NT2/D1 (cell line): Measurements from ENCODE around the gene RGPD8.

Experiments
- DNase-seq: peaks from one replicate; pipeline ENCODE4 v3.0.0-alpha.2; 2011; ENCODE audit warnings: low read depth, low spot score
- H3K27me3 ChIP-seq: 2 replicates; pipeline ENCODE4 v1.6.0; 2011; ENCODE audit warnings: mild to moderate bottlenecking; ENCODE audit not compliant: insufficient read length, insufficient read depth
- H3K36me3 ChIP-seq: 2 replicates; pipeline ENCODE4 v1.6.1; 2011; ENCODE audit warnings: mild to moderate bottlenecking, low read length, mixed read lengths; ENCODE audit not compliant: insufficient read depth, insufficient read length
- H3K4me1 ChIP-seq: 2 replicates; pipeline ENCODE4 v1.5.1; 2011; ENCODE audit not compliant: insufficient read depth, insufficient read length
- H3K4me3 ChIP-seq: 2 replicates; pipeline ENCODE4 v1.5.1; 2011; ENCODE audit warnings: low read depth; ENCODE audit not compliant: insufficient read length
- H3K9ac ChIP-seq: 2 replicates; pipeline ENCODE4 v1.6.0; 2011; ENCODE audit warnings: low read depth; ENCODE audit not compliant: insufficient read length
- H3K9me3 ChIP-seq: 2 replicates; pipeline ENCODE4 v1.5.1; 2011; ENCODE audit warnings: mild to moderate bottlenecking, low read length; ENCODE audit not compliant: insufficient read depth
- SUZ12 ChIP-seq: IDR thresholded peaks from 2 replicates; pipeline ENCODE4 v1.6.1; 2011; ENCODE audit not compliant: insufficient read length, insufficient read depth; ENCODE audit errors: extremely low read depth
- YY1 ChIP-seq: IDR thresholded peaks from 2 replicates; pipeline ENCODE4 v1.6.1; 2011; ENCODE audit not compliant: insufficient read length, insufficient read depth
- ZNF274 ChIP-seq: IDR thresholded peaks from 2 replicates; pipeline ENCODE4 v1.6.1; 2011; ENCODE audit warnings: mild to moderate bottlenecking, low read depth, low read length

The RGPD8 gene

GRCh38 chr2:112474844-112475486 lies 41.5 kb upstream of the RGPD8 start:
- Histone ChIP-seq H3K36me3 (no peaks in the 10 kb centered on the region), H3K9ac (no peak overlapping the region), H3K9me3 (no peaks in the 10 kb centered on the region), H3K27me3 (no peaks in the 10 kb centered on the region), H3K4me3 (no peak overlapping the region), H3K4me1 (no peaks in the 10 kb centered on the region)
- TF ChIP-seq YY1 (no peak), ZNF274 (no peak), SUZ12 (no peak)
- no peak for DNase-seq

- H3K9ac ChIP-seq = no peak overlapping the region
- H3K4me1 ChIP-seq = no peaks in the 10 kb centered on the region
- no peak for DNase-seq
- no peak overlapping the region for H3K4me3 ChIP-seq
- no peaks in the 10 kb centered on the region for H3K27me3 ChIP-seq
- H3K9me3 ChIP-seq = no peaks in the 10 kb centered on the region
- TF ChIP-seq ZNF274 (no peak), YY1 (no peak), SUZ12 (no peak)
- H3K36me3 ChIP-seq = no peaks in the 10 kb centered on the region
Observed at GRCh38 chr2:112472547-112473263, 39.3 kb upstream of the RGPD8 start.

GRCh38 chr2:112465382-112465781 lies 31.9 kb upstream of the RGPD8 start:
- H3K4me3 ChIP-seq = no peak overlapping the region
- TF ChIP-seq YY1 = no peak
- TF ChIP-seq SUZ12 = no peak
- no peak for TF ChIP-seq ZNF274
- no peaks in the 10 kb centered on the region for H3K9me3 ChIP-seq
- H3K36me3 ChIP-seq = no peaks in the 10 kb centered on the region
- H3K27me3 ChIP-seq = no peaks in the 10 kb centered on the region
- DNase-seq = no peak
- H3K4me1 ChIP-seq = no peaks in the 10 kb centered on the region
- H3K9ac ChIP-seq = no peak overlapping the region

- Histone ChIP-seq H3K36me3 (no peaks in the 10 kb centered on the region), H3K4me1 (no peaks in the 10 kb centered on the region), H3K27me3 (no peaks in the 10 kb centered on the region), H3K9ac (no peak overlapping the region), H3K4me3 (no peak overlapping the region), H3K9me3 (no peaks in the 10 kb centered on the region)
- DNase-seq = no peak
- TF ChIP-seq YY1 = no peak
- no peak for TF ChIP-seq ZNF274
- TF ChIP-seq SUZ12 = no peak
Observed at GRCh38 chr2:112463256-112463655, 29.8 kb upstream of the RGPD8 start.

GRCh38 chr2:112462178-112462577 lies 28.7 kb upstream of the RGPD8 start:
- no peak overlapping the region for H3K9ac ChIP-seq
- no peaks in the 10 kb centered on the region for H3K9me3 ChIP-seq
- no peak overlapping the region for H3K4me3 ChIP-seq
- no peaks in the 10 kb centered on the region for H3K27me3 ChIP-seq
- no peaks in the 10 kb centered on the region for H3K4me1 ChIP-seq
- DNase-seq = no peak
- TF ChIP-seq YY1 (no peak), ZNF274 (no peak), SUZ12 (no peak)
- H3K36me3 ChIP-seq = no peaks in the 10 kb centered on the region

GRCh38 chr2:112459372-112459771 lies 25.9 kb upstream of the RGPD8 start:
- Histone ChIP-seq H3K4me3 (no peak overlapping the region), H3K27me3 (no peaks in the 10 kb centered on the region), H3K4me1 (no peaks in the 10 kb centered on the region), H3K9ac (no peak overlapping the region), H3K36me3 (no peaks in the 10 kb centered on the region), H3K9me3 (no peaks in the 10 kb centered on the region)
- no peak for DNase-seq
- TF ChIP-seq YY1 (no peak), SUZ12 (no peak), ZNF274 (no peak)

- TF ChIP-seq YY1 = no peak
- no peak for TF ChIP-seq SUZ12
- no peak for TF ChIP-seq ZNF274
- Histone ChIP-seq H3K4me1 (no peaks in the 10 kb centered on the region), H3K9me3 (no peaks in the 10 kb centered on the region), H3K27me3 (no peaks in the 10 kb centered on the region), H3K36me3 (no peaks in the 10 kb centered on the region), H3K4me3 (no peak overlapping the region), H3K9ac (no peak overlapping the region)
- no peak for DNase-seq
Observed at GRCh38 chr2:112454586-112454985, 21.1 kb upstream of the RGPD8 start.
